IPS-15b (cell line): ENCODE measurements around the gene ARF1.

Experiments
- H3K27me3 ChIP-seq: one replicate; pipeline ENCODE4 v1.6.1; 2013; ENCODE audit warnings: low read length; ENCODE audit not compliant: control insufficient read depth, insufficient read depth
- H3K36me3 ChIP-seq: one replicate; pipeline ENCODE4 v1.6.1; 2013; ENCODE audit warnings: low read length; ENCODE audit not compliant: control insufficient read depth, insufficient read depth
- H3K4me1 ChIP-seq: one replicate; pipeline ENCODE4 v1.6.1; 2013; ENCODE audit warnings: mild to moderate bottlenecking, low read length; ENCODE audit not compliant: control insufficient read depth, insufficient read depth
- H3K4me3 ChIP-seq: one replicate; pipeline ENCODE4 v1.5.1; 2013; ENCODE audit warnings: low read depth, low read length
- H3K9ac ChIP-seq: one replicate; pipeline ENCODE4 v1.6.1; 2013; ENCODE audit warnings: low read depth, mild to moderate bottlenecking, low read length
- H3K9me3 ChIP-seq: one replicate; pipeline ENCODE4 v1.6.1; 2013; ENCODE audit warnings: mild to moderate bottlenecking, low read length; ENCODE audit not compliant: control insufficient read depth, insufficient read depth

Gene ARF1

DNA sequence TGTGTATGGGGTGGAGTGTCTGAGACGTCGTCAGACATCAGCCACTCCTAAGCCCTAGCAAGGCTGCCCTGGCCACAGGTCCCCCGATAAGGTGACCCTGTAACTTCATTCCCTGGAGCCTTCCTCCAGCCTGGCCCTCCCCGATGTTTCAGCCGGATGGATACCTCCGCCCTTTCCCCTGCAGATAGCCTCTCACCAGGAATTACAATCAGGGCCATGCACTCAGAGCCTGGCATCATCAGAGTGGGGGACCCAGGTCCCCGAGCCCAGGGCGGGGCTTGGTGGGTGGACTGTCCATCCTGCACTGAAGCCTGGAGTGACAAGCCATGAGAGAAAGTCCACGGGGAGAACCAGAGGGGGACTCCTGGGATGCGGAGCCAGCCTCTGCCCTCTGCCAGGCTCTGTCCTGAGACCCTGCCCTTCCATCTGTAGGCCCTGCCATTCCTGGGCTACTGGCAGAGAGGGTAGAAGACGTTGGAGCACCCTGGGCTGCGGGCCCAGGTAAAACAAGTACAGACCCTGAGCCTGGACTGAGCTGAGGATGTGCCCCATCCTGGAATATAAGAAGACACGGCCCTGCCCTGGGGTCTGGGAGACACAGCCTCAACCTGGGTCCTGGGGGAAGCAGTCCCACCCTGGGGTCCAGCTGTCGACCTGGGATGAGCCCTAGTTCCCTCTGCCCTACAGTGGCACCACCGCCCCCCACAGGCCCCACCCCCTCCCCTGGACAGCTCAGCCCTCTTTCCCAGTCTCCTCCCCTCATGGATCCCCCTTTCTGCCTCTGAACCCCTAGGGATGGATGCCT is 16.8 kb upstream of the ARF1 start:
- Histone ChIP-seq H3K4me1 (no peaks in the 10 kb centered on the region), H3K9me3 (no peaks in the 10 kb centered on the region), H3K36me3 (no peaks in the 10 kb centered on the region), H3K9ac (no peak overlapping the region), H3K27me3 (peaks cover 72% of the 10 kb centered on the region), H3K4me3 (no peak overlapping the region)

DNA sequence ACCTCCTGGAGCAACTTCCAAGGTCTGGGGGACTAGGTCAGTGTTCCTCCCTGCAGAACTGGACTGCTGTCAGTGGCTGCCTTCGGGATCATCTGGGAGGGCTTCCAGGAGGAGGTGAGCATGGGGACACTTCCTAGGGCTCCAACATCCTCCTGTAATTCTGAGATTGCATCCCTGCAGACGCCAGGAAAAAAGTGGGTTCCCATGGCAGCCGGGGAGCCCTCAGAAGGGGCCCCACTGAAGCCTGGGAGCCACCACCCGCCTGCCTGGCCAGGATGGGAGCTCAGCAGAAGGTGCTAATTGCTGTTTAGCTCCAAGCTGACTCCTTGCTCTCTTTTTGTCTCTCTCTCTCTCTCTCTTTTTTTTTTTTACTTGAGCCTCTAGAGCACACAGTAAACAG is 16.1 kb upstream of the ARF1 start:
- peaks cover 74% of the 10 kb centered on the region for H3K27me3 ChIP-seq
- H3K9me3 ChIP-seq = no peaks in the 10 kb centered on the region
- no peak overlapping the region for H3K4me3 ChIP-seq
- H3K9ac ChIP-seq = no peak overlapping the region
- no peaks in the 10 kb centered on the region for H3K4me1 ChIP-seq
- H3K36me3 ChIP-seq = no peaks in the 10 kb centered on the region

DNA sequence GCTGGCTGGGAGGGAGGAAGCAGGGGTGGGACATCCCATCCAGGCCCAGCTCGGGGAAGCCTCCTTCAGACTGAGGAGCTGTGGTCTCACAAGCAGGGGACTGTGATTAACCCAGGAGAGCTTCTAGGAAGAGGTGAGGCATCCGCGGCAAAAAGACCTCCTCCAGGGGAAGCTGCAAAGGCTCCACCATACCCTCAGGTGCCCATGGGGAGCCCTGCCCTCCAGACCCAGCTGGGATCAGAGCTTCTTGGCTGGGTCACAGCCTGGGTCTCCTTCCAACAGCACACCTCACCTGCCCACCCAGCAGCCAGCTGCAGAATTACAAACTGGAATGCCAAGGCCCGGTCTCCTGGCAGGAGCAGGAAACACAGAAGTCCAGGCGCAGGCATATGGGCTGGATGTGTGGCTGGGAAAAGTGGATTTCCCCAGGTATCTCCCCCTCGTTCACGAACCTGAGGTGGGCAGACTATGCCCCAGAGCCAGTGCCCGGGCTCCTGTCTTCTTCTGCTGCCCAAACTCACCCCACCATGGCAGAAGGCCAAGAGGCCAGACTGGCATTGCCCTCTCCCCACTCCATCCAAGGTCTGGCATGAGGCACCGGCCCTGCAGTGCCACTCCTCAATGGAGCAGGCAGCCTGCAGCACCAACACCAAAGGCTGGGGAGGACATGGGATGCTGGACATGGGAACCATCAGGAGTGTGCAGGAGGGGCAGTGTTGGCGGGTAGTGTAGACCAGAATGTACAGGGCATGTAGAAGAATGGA is 15.4 kb upstream of the ARF1 start:
- Histone ChIP-seq H3K9ac (no peak overlapping the region), H3K4me1 (no peaks in the 10 kb centered on the region), H3K27me3 (peaks cover 77% of the 10 kb centered on the region), H3K9me3 (no peaks in the 10 kb centered on the region), H3K36me3 (no peaks in the 10 kb centered on the region), H3K4me3 (no peak overlapping the region)

DNA sequence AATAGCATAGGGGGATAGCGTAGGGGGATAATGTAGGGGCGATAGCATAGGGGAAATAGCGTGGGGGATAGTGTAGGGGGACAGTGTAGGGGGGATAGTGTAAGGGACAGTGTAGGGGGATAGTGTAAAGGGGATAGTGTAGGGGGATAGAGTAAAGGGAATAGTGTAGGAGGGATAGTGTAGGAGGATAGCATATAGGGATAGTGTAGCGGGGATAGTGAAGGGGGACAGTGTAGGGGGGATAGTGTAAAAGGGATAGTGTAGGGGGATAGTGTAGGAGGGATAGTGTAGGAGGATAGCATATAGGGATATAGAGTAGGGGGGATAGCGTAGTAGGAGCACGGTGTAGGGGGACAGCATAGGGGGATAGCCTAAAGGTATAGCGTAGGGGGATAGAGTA is 14.1 kb upstream of the ARF1 start:
- H3K36me3 ChIP-seq = no peaks in the 10 kb centered on the region
- no peak overlapping the region for H3K9ac ChIP-seq
- H3K9me3 ChIP-seq = no peaks in the 10 kb centered on the region
- peaks cover 82% of the 10 kb centered on the region for H3K27me3 ChIP-seq
- H3K4me1 ChIP-seq = no peaks in the 10 kb centered on the region
- H3K4me3 ChIP-seq = no peak overlapping the region

DNA sequence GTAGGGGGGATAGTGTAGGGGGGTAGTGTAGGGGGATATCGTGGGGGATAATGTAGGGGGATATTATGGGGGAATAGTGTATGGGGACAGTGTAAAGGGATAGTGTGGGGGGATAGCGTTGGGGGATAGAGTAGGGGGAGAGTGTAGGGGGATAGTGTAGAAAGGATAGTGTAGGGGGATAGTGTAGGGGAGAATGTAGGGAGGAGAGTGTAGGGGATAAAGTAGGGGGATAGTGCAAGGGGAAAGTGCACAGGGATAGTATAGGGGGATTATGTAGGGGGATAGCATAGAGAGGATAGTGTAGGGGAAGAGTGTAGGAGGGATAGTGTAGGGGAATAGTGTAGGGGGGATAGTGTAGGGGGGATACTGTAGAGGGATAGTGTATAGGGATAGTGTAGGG is 12.3 kb upstream of the ARF1 start:
- H3K4me3 ChIP-seq = no peak overlapping the region
- H3K36me3 ChIP-seq = no peaks in the 10 kb centered on the region
- H3K27me3 ChIP-seq = peaks cover 84% of the 10 kb centered on the region
- no peaks in the 10 kb centered on the region for H3K9me3 ChIP-seq
- H3K4me1 ChIP-seq = no peaks in the 10 kb centered on the region
- no peak overlapping the region for H3K9ac ChIP-seq

DNA sequence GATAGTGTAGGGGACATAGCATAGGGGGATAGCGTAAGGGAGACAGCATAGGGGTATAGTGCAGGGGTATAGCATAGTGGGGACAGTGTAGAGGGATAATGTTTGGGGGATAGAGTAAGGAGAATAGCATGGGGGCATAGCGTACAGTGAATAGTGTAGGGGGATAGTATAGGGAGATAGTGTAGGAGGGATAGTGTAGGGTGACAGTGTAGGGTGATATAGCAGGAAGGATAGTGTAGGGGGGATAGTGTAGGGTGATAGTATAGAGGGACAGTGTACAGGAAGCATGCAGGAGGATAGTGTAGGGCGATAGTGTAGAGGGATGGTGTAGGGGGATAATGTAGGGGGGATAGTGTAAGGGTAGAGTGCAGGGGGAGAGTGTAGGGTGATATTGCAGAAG is 11.7 kb upstream of the ARF1 start:
- Histone ChIP-seq H3K27me3 (peaks cover 83% of the 10 kb centered on the region), H3K36me3 (no peaks in the 10 kb centered on the region), H3K4me1 (no peaks in the 10 kb centered on the region), H3K9ac (no peak overlapping the region), H3K9me3 (no peaks in the 10 kb centered on the region), H3K4me3 (no peak overlapping the region)

DNA sequence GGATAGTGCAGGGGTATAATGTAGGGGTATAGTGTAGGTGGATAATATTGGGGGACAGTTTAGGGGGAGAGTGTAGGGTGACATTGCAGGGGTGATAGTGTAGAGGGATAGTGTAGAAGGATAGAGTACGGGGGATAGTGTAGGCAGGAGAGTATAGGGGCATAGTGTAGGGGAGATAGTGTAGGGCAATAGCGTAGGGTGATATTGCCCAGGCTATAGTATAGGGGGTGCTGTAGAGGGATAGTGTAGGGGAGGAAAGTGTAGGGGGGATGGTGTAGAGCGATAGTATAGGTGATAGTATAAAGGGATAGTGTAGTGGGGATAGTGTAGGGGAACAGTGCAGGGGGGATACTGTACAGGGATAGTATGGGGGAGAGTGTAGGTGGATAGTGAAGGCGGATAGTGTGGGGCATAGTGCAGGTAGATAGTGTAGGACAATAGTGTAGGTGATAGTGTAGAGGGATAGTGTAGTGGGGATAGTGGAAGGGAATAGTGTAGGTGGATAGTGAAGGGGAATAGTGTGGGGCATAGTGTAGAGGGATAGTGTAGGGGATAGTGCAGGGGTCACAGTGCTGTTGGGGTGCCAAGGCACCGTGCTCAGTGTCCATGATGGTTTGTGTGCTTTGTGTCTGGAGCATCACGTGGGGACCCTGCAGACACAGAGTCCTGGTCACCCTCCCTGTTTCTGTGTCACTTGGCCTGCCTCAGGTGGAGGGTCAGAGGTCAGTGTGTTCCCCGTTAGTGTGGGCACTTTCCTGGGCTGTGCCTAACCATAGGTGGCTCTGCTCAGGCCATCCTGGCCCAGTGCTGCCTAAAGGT is 10.5 kb upstream of the ARF1 start:
- H3K4me3 ChIP-seq = no peak overlapping the region
- H3K4me1 ChIP-seq = no peaks in the 10 kb centered on the region
- H3K9me3 ChIP-seq = no peaks in the 10 kb centered on the region
- no peak overlapping the region for H3K9ac ChIP-seq
- H3K27me3 ChIP-seq = peaks cover 80% of the 10 kb centered on the region
- no peaks in the 10 kb centered on the region for H3K36me3 ChIP-seq

DNA sequence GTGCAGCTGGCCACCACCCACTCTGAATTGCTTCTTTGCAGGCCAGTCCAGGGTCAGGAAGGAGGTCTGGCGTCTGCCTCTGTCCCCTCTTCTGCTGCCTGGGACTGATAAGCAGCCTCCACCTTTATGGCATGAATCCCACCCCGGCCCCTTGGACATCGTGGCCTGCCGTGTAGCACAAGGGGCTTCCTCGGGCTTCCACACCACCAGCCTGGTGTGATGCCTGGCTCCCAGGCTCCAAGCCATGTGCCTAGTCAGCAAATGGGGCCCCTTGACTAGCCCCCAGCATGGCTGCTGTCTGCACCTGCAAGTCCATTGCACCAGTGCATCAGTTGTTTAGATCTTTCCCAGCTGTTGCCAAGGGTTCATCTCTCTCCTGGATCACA is 9.9 kb upstream of the ARF1 start:
- Histone ChIP-seq H3K27me3 (peaks cover 80% of the 10 kb centered on the region), H3K9ac (no peak overlapping the region), H3K9me3 (no peaks in the 10 kb centered on the region), H3K36me3 (no peaks in the 10 kb centered on the region), H3K4me3 (no peak overlapping the region), H3K4me1 (no peaks in the 10 kb centered on the region)

DNA sequence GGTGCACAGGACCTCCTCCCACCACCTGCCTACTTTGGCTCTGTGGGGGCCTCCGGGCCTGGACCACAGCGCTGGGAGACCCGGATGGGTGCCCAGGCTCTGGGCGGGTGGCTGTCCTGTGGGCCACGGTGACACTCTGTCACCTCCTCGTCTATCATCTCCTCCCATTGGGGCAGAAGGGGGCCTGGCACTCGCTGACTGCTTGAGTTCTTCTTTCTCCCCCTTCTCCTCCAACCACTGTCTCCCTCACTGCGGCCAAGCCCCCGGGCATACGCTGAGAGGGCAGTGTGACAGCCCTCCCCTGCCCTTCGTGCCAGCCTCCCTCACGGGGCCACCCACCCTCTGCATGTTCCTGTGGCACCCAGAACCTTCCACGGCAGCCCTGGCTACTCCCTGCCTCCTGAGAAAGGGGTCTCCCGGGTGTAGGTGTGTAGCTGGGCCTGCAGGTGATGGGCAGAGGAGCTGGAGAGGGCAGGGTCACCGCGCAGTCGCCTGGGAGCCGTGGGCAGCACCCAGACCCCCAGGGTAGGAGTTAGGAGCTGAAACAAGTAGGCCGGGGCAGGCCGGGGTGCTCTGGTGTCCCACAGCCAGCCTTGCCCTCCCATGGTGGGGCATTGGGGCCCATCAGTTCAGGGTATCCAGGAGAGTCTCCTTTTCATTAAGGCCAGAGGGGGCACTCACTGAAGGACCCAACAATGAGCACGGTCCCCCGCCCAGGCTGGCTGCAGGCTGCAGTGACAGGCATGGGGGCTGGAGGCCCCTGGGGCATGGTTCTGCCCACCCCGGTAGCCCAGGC is 9.2 kb upstream of the ARF1 start:
- H3K36me3 ChIP-seq = no peaks in the 10 kb centered on the region
- H3K9ac ChIP-seq = no peak overlapping the region
- H3K27me3 ChIP-seq = peaks cover 78% of the 10 kb centered on the region
- no peaks in the 10 kb centered on the region for H3K4me1 ChIP-seq
- H3K9me3 ChIP-seq = no peaks in the 10 kb centered on the region
- no peak overlapping the region for H3K4me3 ChIP-seq

DNA sequence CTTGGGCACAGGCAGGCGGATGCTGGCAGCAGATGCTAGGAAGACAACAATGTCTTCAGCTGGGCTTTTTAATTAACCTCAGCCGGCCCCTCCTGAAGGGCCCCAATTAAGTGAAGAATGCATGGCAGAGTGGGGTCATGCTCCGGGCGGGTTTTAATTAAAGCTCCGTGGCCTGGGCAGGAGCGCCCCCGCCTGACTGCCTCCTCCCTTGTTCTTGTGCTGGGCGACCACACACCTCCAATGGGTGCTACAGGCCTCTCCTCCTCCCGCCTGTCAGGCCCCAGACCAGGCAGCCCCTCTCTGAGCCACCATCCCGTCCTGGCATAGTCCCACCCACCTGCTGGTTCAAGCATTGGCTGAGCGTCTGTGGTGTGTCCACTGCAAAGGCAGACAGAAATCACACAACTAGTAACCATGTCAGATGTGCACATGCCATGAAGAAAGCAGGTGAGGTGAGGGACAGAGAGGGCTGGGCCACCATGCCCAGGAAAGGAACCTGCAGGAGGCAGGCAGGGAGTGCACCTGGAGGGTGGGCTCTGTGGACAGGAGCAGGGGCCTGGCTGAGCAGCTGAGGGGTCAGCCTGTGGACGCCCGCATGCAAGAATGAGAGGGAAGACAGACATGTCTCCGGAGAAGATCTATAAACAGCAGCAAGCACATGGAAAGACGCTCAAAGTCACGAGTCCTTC is 8.5 kb upstream of the ARF1 start:
- no peaks in the 10 kb centered on the region for H3K4me1 ChIP-seq
- peaks cover 71% of the 10 kb centered on the region for H3K27me3 ChIP-seq
- H3K9me3 ChIP-seq = no peaks in the 10 kb centered on the region
- H3K4me3 ChIP-seq = no peak overlapping the region
- H3K36me3 ChIP-seq = no peaks in the 10 kb centered on the region
- no peak overlapping the region for H3K9ac ChIP-seq
